B cell (primary cell): ENCODE measurements around the gene RAPGEF1. TPM values are rescaled to one million over a fixed set of nuclear protein-coding genes. Genes with fewer than 3 reads are reported as not detected.

Experiments
- ATAC-seq: fragments of 200-7000 bp; cut with Tn5 transposase; one replicate; pipeline ENCODE4 v1.10.0; 2021; ENCODE audit warnings: low read depth, mild to moderate bottlenecking, moderate number of reproducible peaks, moderate library complexity
- CTCF ChIA-PET: fragments of 350-600 bp; sonication (Branson Sonifier 250); formaldehyde crosslinking; loops from one replicate; lab custom pipeline; 2021; ENCODE audit warnings: antibody characterized with exemption, inconsistent platforms; lab: Charles Lee
- POLR2A ChIA-PET: fragments of 350-600 bp; sonication (Branson Sonifier 250); formaldehyde crosslinking; loops from one replicate; lab custom pipeline; 2021; ENCODE audit warnings: antibody characterized with exemption; lab: Charles Lee
- DNase-seq: peaks from one replicate; pipeline ENCODE4 v3.0.0; 2013
- H2AFZ ChIP-seq: 2 replicates; pipeline ENCODE4 v1.6.1; 2012; ENCODE audit warnings: mild to moderate bottlenecking, low read depth, low read length; ENCODE audit not compliant: insufficient read depth, poor library complexity, severe bottlenecking
- H3K27ac ChIP-seq, 2 donors: 1 replicate in 1 of 2; 2 replicates in 1 of 2; pipeline ENCODE4 v1.5.1; 2012 to 2013; ENCODE audit warnings: low read length in 2 of 2, mild to moderate bottlenecking in 2 of 2, moderate library complexity in 1 of 2
- H3K27me3 ChIP-seq, 4 experiments: fragments of 200-600 bp in 1 of 4; sonication (generic) in 1 of 4; replicated peaks in 1 of 4; 1 replicate in 2 of 4; 2 replicates in 2 of 4; pipeline versions ENCODE4 v1.6.1 to v1.7.0; 2013 to 2016; ENCODE audit warnings: low read length in 3 of 4, mild to moderate bottlenecking in 2 of 4, mixed read lengths in 1 of 4, moderate library complexity in 1 of 4; ENCODE audit not compliant: insufficient read depth in 4 of 4, control insufficient read depth in 3 of 4; ENCODE audit errors: control extremely low read depth in 1 of 4
- H3K36me3 ChIP-seq, 2 experiments: replicated peaks in 1 of 2; 1 replicate in 1 of 2; 2 replicates in 1 of 2; pipeline versions ENCODE4 v1.6.1 to v1.7.1; 2013; ENCODE audit warnings: low read length in 1 of 2; ENCODE audit not compliant: insufficient read depth in 2 of 2, control insufficient read depth in 1 of 2; ENCODE audit errors: control extremely low read depth in 1 of 2, extremely low read depth in 1 of 2
- H3K4me1 ChIP-seq, 2 donors: fragments of 200-600 bp in 1 of 2; sonication (generic) in 1 of 2; 1 replicate in 1 of 2; 2 replicates in 1 of 2; pipeline versions ENCODE4 v1.5.1 to v1.6.1; 2013 to 2017; ENCODE audit warnings: low read length in 2 of 2; ENCODE audit not compliant: control insufficient read depth in 2 of 2, insufficient read depth in 2 of 2
- H3K4me2 ChIP-seq: replicated peaks from 2 replicates; pipeline ENCODE3; 2012; ENCODE audit warnings: mild to moderate bottlenecking, low read depth, low read length; ENCODE audit not compliant: poor library complexity, severe bottlenecking
- H3K4me3 ChIP-seq, 5 experiments: fragments of 200-600 bp in 1 of 5; sonication (generic) in 1 of 5; 1 replicate in 3 of 5; 2 replicates in 2 of 5; pipeline versions ENCODE4 v1.5.1 to v1.7.0; 2011 to 2016; ENCODE audit warnings: low read length in 4 of 5, mild to moderate bottlenecking in 4 of 5, low read depth in 2 of 5, control low read depth in 1 of 5, moderate library complexity in 1 of 5; ENCODE audit not compliant: insufficient read depth in 1 of 5; ENCODE audit errors: control extremely low read depth in 1 of 5, extremely low read depth in 1 of 5
- H3K79me2 ChIP-seq: fragments of 200-600 bp; sonication (generic); one replicate; pipeline ENCODE4 v1.6.0; 2016; ENCODE audit warnings: low read length; ENCODE audit not compliant: control insufficient read depth, insufficient read depth
- H3K9ac ChIP-seq: fragments of 200-600 bp; sonication (generic); 2 replicates; pipeline ENCODE4 v1.6.1; 2017; ENCODE audit warnings: mild to moderate bottlenecking, low read length, moderate library complexity
- H3K9me3 ChIP-seq, 3 donors: one replicate each; pipeline versions ENCODE4 v1.6.1 to v1.7.1; 2013; ENCODE audit warnings: low read length in 2 of 3; ENCODE audit not compliant: control insufficient read depth in 2 of 3, insufficient read depth in 1 of 3; ENCODE audit errors: control extremely low read depth in 1 of 3
- H4K20me1 ChIP-seq: 2 replicates; pipeline ENCODE4 v1.6.0; 2012; ENCODE audit warnings: mild to moderate bottlenecking, low read length; ENCODE audit not compliant: insufficient read depth, control insufficient read depth, poor library complexity, severe bottlenecking
- H3K27ac Mint-ChIP-seq: one replicate; pipeline ENCODE4 v1.8.0; 2021; ENCODE audit warnings: mixed read lengths
- H3K27me3 Mint-ChIP-seq: one replicate; pipeline ENCODE4 v1.8.0; 2021; ENCODE audit warnings: mixed read lengths
- H3K4me1 Mint-ChIP-seq: one replicate; pipeline ENCODE4 v1.8.0; 2021; ENCODE audit warnings: mixed read lengths
- H3K4me3 Mint-ChIP-seq: one replicate; pipeline ENCODE4 v1.8.0; 2021; ENCODE audit warnings: mixed read lengths
- H3K9me3 Mint-ChIP-seq: one replicate; pipeline ENCODE4 v1.8.0; 2022; ENCODE audit warnings: mixed read lengths; ENCODE audit not compliant: insufficient read depth
- EZH2 ChIP-seq: IDR thresholded peaks from 2 replicates; pipeline ENCODE4 v1.6.1; 2012; ENCODE audit warnings: borderline replicate concordance, low read depth, mild to moderate bottlenecking, moderate library complexity, low read length; ENCODE audit not compliant: insufficient read depth, poor library complexity, severe bottlenecking
- WGBS: methylation state at CpG from one replicate; pipeline ENCODE4 v1.1.5; 2013; ENCODE audit warnings: missing lambda C conversion rate; ENCODE audit not compliant: insufficient coverage; 5-methylcytosine and 5-hydroxymethylcytosine counted together
- intact Hi-C: fragments of 100-400 bp; cut with micrococcal nuclease; formaldehyde crosslinking; loops from one replicate; pipeline ENCODE4 v1.10.0; 2022
- polyA plus RNA-seq: library from polyadenylated mRNA; depleted of rRNA; stranded (reverse); fragments of >200 nt; gene quantifications from 2 replicates; pipeline ENCODE4 v1.2.3, GENCODE V29; 2012
- total RNA-seq, 2 donors: library from RNA; stranded (reverse); fragments of 120-200 nt in 1 of 2; gene quantifications; 1 replicate in 1 of 2; 2 replicates in 1 of 2; pipeline versions ENCODE4 v1.2.3 to v1.2.4, GENCODE V29; 2013 to 2022
- TF ChIP-seq, protein P1 (sequence below): fragments of 200-600 bp; IDR thresholded peaks from one replicate; pipeline ENCODE4 v1.8.0; 2022; ENCODE audit warnings: antibody characterized with exemption, mild to moderate bottlenecking

RAPGEF1 gene
- total and polyA plus RNA-seq, 2 donors (not counting 1 experiment from before 2014, with no cell fraction given): 134 to 447 TPM

GRCh38 chr9:131717719-131718460 lies 22.0 kb downstream of the RAPGEF1 start:
- ChIA-PET POLR2A (interaction anchor here (0.6 kb wide), 1 partner anchor 52 kb away, joined by 6 read pairs; no protein-coding TSS in a partner anchor), CTCF (interaction anchor here (0.7 to 1.6 kb wide), 3 partner anchors 49 to 1131 kb away, joined by 3 to 4 read pairs (median 4); no protein-coding TSS in a partner anchor)
- Histone ChIP-seq H4K20me1 (peaks cover 62% of the 10 kb centered on the region), H3K27me3 (no peaks in the 10 kb centered on the region), H3K4me1 (peaks cover 50 to 70% of the 10 kb centered on the region in 2 donors), H2AFZ (no peak overlapping the region), H3K27ac (peak overlapping the region; percentile 59 to 74), H3K9ac (no peak overlapping the region), H3K4me3 (no peak overlapping the region), H3K36me3 (peaks cover 0 to 52% of the 10 kb centered on the region in 2 experiments), H3K4me2 (no peak overlapping the region), H3K79me2 (peaks cover 100% of the 10 kb centered on the region), H3K9me3 (no peaks in the 10 kb centered on the region)
- intact Hi-C loops: no loop called here
- no peak for TF ChIP-seq EZH2
- TF ChIP-seq, protein P1, sequence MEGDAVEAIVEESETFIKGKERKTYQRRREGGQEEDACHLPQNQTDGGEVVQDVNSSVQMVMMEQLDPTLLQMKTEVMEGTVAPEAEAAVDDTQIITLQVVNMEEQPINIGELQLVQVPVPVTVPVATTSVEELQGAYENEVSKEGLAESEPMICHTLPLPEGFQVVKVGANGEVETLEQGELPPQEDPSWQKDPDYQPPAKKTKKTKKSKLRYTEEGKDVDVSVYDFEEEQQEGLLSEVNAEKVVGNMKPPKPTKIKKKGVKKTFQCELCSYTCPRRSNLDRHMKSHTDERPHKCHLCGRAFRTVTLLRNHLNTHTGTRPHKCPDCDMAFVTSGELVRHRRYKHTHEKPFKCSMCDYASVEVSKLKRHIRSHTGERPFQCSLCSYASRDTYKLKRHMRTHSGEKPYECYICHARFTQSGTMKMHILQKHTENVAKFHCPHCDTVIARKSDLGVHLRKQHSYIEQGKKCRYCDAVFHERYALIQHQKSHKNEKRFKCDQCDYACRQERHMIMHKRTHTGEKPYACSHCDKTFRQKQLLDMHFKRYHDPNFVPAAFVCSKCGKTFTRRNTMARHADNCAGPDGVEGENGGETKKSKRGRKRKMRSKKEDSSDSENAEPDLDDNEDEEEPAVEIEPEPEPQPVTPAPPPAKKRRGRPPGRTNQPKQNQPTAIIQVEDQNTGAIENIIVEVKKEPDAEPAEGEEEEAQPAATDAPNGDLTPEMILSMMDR: no peak
- DNase-seq: no peak
- Mint-ChIP-seq H3K27ac (peak overlapping the region; percentile 77), H3K4me3 (peak overlapping the region; percentile 14), H3K4me1 (peaks cover 79% of the 10 kb centered on the region), H3K27me3 (no peaks in the 10 kb centered on the region), H3K9me3 (no peaks in the 10 kb centered on the region)
- no peak for ATAC-seq
- 98% methylated on average over 9 of the region's 14 CpGs for WGBS

DNA sequence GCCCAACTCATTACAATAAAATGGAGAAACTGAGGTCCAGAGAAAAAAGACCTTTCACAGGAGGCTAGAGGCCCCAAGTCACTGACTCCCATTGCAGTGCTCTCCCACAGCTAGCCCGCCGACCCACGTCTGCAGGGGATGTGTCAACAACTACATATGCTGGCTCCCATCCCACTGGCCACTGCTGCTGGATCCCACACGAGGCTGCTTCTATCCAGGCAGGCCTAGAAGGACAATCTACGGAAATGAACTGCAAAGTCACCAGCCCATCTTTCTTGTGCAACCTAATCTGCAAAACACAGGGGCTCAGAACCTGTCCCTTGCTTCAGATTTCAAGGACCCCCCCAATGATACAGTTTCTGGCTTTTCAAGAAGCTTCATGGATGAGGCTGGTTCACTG lies 24.0 kb downstream of the RAPGEF1 start:
- Histone ChIP-seq H3K4me2 (no peak overlapping the region), H3K9ac (no peak overlapping the region), H4K20me1 (peaks cover 66% of the 10 kb centered on the region), H3K79me2 (peaks cover 100% of the 10 kb centered on the region), H2AFZ (no peak overlapping the region), H3K9me3 (no peaks in the 10 kb centered on the region), H3K27me3 (no peaks in the 10 kb centered on the region), H3K36me3 (peaks cover 0 to 46% of the 10 kb centered on the region in 2 experiments), H3K4me1 (peaks cover 51 to 71% of the 10 kb centered on the region in 2 donors), H3K4me3 (no peak overlapping the region), H3K27ac (no peak overlapping the region)
- CTCF ChIA-PET: interaction anchor here (1.3 kb wide), 2 partner anchors 14 to 88 kb away, joined by 3 to 4 read pairs; no protein-coding TSS in a partner anchor
- Mint-ChIP-seq H3K9me3 (no peaks in the 10 kb centered on the region), H3K27me3 (no peaks in the 10 kb centered on the region), H3K4me1 (peaks cover 81% of the 10 kb centered on the region), H3K27ac (peak overlapping the region; percentile 41), H3K4me3 (no peak overlapping the region)
- WGBS: 96% methylated on average over 5 of the region's 5 CpGs
- POLR2A ChIA-PET: interaction anchor here (0.7 kb wide), 1 partner anchor 62 kb away, joined by 10 read pairs; no protein-coding TSS in a partner anchor
- DNase-seq (no peak), ATAC-seq (no peak)
- TF ChIP-seq, protein P1: no peak
- no peak for TF ChIP-seq EZH2
- intact Hi-C loops: no loop called here
